ENCODE data around the gene POR. TPM values are rescaled to one million over a fixed set of nuclear protein-coding genes. Genes with fewer than 3 reads are reported as not detected.

POR gene
- polyA plus RNA-seq, 1 donor = 40.5 TPM

GRCh38 chr7:75955331-75955955 lies 40.5 kb downstream of the POR start:
- DNase-seq = peak; percentile 40

DNA sequence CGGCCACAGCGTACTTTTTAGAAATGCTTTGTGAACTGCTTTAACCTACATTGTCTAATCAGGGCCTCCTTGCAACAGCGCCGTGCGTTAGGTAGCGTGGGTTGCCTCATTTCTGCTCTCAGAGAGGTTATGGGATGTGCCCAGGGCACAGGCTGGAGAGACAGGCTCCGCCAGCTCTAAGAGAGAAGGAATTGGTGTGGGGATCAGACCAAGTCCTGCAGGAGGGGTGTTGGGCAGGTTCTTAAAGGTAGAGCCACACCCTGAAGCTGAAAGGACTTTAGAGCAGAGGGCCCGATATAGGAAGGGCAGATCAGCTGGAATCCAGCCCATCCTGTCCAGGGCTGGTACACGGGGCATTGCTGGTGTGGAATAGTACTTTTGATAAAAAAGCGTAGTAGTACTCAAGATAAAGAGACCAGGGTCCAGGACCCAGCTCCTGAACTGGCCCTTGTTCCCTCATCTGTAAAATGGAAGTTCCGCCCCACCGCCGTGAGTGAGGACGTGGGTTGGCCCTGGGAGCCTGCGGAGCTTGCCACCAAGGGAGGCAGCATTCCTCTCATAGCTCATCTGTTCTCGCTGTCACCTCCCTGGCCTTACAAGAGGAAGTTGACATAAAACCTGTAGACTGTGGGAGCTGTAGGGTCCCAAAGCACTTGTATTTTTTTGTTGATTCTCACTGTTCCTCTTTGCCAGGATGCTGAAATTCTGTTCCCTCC lies 42.2 kb downstream of the POR start:
- no peak for DNase-seq

GRCh38 chr7:75958802-75959543 lies 44.0 kb downstream of the POR start:
- DNase-seq = no peak

- no peak for DNase-seq
These were observed 45.4 kb downstream of the POR start for GRCh38 chr7:75960372-75960771.

GRCh38 chr7:75961218-75961617 lies 46.3 kb downstream of the POR start:
- no peak for DNase-seq

- DNase-seq = peak; percentile 70
These were observed 47.8 kb downstream of the POR start for GRCh38 chr7:75962607-75963380.

DNA sequence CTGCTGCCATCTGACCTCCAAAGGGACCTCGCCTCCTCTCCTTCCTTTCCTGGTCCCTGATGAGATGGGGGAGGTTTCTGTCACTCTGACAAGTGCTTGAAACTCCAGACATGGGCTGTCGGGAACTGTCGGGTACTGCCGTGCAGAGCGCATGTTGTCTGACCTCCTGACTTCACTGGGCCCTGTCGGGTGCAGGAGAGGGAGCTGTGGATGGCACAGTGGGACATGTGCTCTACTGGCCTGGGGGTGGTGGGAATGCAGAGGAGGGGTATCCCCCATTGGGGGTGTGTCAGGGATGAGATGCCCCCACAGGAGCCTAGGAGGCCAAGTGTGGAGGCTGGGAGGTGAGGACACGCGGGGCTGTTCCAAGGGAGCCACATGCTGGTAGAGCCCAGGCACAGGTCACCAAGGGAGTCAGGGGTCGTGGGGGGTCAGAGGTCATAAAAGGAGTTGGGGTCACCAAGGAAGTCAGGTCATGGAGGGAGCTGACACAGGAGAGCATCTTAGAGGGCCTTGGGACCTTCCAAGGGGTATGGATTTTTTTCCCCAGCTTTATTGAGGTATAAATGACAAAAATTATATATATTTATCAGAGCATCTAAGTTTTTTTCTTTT lies 48.5 kb downstream of the POR start:
- DNase-seq = no peak

GRCh38 chr7:75965617-75966016 lies 50.7 kb downstream of the POR start:
- no peak for DNase-seq

GRCh38 chr7:75966190-75966961 lies 51.4 kb downstream of the POR start:
- DNase-seq = peak; percentile 74

DNA sequence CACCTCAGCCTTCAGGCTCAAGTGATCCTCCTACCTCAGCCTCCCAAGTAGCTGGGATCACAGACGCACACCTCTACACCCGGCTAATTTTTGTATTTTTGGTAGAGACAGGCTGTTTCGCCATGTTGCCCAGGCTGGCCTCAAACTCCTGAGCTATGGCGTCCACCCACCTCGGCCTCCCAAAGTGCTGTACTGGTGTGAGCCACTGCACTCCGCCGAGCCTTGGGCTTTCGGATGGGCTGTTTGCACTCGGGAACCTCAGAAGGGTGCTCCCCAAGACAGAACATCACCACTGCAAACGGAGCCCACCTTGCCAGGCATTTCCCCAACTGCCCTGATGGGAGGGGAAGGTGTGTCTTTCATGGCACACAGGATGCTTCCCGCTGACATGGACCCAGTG lies 52.1 kb downstream of the POR start:
- no peak for DNase-seq

GRCh38 chr7:75967487-75967997 lies 52.6 kb downstream of the POR start:
- DNase-seq = no peak

- DNase-seq = no peak
These were observed 53.1 kb downstream of the POR start for GRCh38 chr7:75968012-75968411.

- DNase-seq = no peak
These were observed 53.6 kb downstream of the POR start for GRCh38 chr7:75968561-75969001.

- no peak for DNase-seq
These were observed 54.2 kb downstream of the POR start for GRCh38 chr7:75969182-75969581.

DNA sequence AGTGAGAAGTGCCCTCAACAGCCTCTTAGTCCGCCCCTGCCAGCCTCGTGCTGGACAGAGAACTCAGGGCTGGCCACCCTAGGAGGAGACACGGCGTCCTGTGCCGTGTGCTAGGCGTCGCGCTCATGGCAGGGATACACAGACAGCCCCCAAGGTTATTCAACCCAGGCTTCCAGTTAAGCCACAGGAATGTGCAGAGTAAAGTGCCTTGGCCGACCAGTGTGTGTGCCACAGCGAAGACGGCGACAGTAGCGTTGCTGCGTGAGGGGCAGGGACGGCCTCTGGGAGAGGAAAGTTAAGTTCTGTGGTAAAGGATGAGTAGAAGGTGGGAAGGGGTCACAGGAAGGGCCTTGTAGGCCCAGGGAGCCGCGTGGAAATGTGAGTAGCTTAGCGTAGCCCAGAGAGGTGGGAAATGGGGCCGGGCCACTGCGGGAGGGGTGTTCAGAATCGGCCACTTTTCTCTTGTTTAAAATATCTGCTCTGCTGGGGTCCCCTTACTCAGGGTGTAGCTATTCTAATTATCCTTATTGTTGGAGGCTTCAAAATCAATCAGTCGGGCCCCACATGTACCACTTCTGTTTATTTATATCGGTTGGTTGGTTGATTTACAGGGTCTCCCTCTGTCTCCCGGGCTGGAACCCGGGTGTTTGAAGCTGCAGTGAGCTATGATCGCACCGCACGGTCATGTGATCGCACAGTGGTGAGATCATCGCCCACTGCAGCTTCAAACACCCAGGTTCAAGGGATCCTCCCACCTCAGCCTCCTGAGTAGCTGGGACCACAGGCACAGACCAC lies 54.9 kb downstream of the POR start:
- no peak for DNase-seq

DNA sequence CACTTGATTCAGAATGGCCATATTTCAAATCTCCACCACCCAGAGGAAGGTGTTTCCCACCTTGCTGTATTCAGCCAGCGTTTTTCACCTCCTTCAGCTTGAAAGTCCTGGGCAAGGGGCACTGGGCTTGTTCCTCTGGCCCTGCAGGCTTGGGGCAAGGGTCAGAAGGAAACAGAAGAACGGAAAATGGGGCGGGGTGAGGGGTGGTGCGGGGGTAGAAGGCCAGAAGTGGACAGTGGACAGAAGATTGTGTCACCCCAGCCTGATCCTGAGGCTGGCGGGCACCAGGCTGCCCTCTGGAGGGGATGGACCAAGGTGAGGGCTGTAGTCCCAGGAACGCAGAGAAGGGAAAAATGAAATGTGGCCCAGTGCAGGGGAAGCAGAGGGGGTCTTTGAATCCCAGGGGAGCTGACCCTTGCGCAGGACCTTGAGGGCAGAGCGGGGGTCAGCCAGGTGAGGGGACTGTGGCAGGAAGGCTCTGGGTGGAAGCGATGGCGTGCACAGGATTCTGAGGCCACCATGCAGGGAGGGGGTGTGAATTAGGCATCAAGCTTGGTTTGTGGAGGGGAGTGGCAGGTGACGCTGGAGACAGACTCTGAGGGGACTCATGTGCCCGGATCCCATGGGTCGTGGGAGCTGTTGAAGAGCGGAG lies 56.5 kb downstream of the POR start:
- no peak for DNase-seq

GRCh38 chr7:75971961-75972763 lies 57.2 kb downstream of the POR start:
- DNase-seq = no peak

DNA sequence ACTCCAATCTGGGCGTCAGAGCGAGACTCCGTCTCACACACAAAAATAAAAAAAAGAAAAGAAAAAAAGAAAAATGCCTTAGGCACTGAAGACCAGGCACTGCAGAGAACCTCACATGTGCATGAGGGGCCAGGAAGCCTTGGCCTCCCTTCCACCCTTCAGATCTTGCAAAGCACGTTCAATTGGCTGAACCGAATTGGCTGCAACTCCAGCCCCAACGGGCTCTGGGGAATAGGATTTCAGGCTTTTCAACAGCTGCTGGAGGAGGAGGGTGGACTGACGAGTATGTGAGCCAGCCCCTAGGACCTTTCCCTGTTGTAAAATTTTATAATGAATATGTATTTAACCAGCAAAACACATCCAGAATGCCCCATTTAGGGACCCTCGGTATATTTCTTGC lies 62.8 kb downstream of the POR start:
- DNase-seq = peak; percentile 84
